ENCODE measurements around the gene THSD7B. TPM values are rescaled to one million over a fixed set of nuclear protein-coding genes. Genes with fewer than 3 reads are reported as not detected.
A peak's percentile ranks its signal among the peaks of the same experiment; 100 is the strongest.
"Not testable (repeated sequence)": the region's sequence is repeated elsewhere in the genome, so short reads cannot be mapped to it uniquely, and the experiment has no call there.

THSD7B gene
- total and polyA plus RNA-seq, 2 of the 13 experiments (the other 11 are each of a cell fraction or from before 2014, with no cell fraction given) = 0.02 TPM; not detected in 1

GRCh38 chr2:137587834-137588233, 822.5 kb downstream of the THSD7B start:
- H3K9ac ChIP-seq (ENCODE audit: insufficient read depth, low read depth, low read length); H3K36me3 ChIP-seq (replicated peaks in 1 of 2; ENCODE audit: control insufficient read depth in 1 of 2, insufficient read depth in 2 of 2, low read length in 2 of 2); H2AFZ ChIP-seq (ENCODE audit: low read length); H3K27me3 ChIP-seq (ENCODE audit: control insufficient read depth in 1 of 2, insufficient read depth in 2 of 2, low read length in 2 of 2); BruUV-seq (replicated peaks); H3K4me2 ChIP-seq (ENCODE audit: low read depth, low read length); CTCF ChIA-PET (ENCODE audit: low intra/inter-chr PET ratio, low total read pairs); in situ Hi-C loops (cut with HindIII; ENCODE audit: extremely low pct_ligation_motif_present, low pct_unique_long_range_greater_than_20kb); H3K4me3 ChIP-seq (replicated peaks in 1 of 3; ENCODE audit: insufficient read depth in 1 of 3, low read depth in 2 of 3, low read length in 3 of 3); H3K9me3 ChIP-seq (ENCODE audit: low read length); POLR2A ChIA-PET; ATAC-seq; H3K79me2 ChIP-seq (ENCODE audit: insufficient read depth, low read length); H3K27ac ChIP-seq (ENCODE audit: extremely low read length, insufficient read depth, low read length); H4K20me1 ChIP-seq (ENCODE audit: insufficient read depth, low read length); FAIRE-seq; intact Hi-C loops (cut with micrococcal nuclease; ENCODE audit: unreplicated experiment); H3K4me1 ChIP-seq (ENCODE audit: insufficient read depth, low read length); TF ChIP-seq SOX13, FOXA1 (IDR thresholded peaks at IDR 0.05): not testable (repeated sequence)
- DNase-seq (ENCODE audit: low spot score) = peak; percentile 51
- TF ChIP-seq SP5 (CRISPR knock-in tag; IDR thresholded peaks at IDR 0.05; ENCODE audit: borderline replicate concordance, low read depth) (peak; percentile 74), FOXA3 (CRISPR knock-in tag; IDR thresholded peaks at IDR 0.05) (0 out of 2 replicates have a peak, but pooled peaks have one; percentile 24), SOX13 (CRISPR knock-in tag; conservative IDR thresholded peaks at IDR 0.05 in 1 of 2, IDR thresholded peaks at IDR 0.05 in 1 of 2) (0 out of 4 replicates have a peak, but pooled peaks of 1 of the 2 experiments have one; percentile 23), FOXA1 (CRISPR knock-in tag; IDR thresholded peaks at IDR 0.05) (peak; percentile 60)
- TF ChIP-seq, protein P1, sequence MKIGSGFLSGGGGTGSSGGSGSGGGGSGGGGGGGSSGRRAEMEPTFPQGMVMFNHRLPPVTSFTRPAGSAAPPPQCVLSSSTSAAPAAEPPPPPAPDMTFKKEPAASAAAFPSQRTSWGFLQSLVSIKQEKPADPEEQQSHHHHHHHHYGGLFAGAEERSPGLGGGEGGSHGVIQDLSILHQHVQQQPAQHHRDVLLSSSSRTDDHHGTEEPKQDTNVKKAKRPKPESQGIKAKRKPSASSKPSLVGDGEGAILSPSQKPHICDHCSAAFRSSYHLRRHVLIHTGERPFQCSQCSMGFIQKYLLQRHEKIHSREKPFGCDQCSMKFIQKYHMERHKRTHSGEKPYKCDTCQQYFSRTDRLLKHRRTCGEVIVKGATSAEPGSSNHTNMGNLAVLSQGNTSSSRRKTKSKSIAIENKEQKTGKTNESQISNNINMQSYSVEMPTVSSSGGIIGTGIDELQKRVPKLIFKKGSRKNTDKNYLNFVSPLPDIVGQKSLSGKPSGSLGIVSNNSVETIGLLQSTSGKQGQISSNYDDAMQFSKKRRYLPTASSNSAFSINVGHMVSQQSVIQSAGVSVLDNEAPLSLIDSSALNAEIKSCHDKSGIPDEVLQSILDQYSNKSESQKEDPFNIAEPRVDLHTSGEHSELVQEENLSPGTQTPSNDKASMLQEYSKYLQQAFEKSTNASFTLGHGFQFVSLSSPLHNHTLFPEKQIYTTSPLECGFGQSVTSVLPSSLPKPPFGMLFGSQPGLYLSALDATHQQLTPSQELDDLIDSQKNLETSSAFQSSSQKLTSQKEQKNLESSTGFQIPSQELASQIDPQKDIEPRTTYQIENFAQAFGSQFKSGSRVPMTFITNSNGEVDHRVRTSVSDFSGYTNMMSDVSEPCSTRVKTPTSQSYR (CRISPR knock-in tag; IDR thresholded peaks at IDR 0.05; ENCODE audit: borderline replicate concordance) = peak; percentile 78; the same call in 1 of the 2 replicates
- 5% methylated on average over 4 of the region's 5 CpGs for WGBS (ENCODE audit: low lambda C conversion rate)

DNA sequence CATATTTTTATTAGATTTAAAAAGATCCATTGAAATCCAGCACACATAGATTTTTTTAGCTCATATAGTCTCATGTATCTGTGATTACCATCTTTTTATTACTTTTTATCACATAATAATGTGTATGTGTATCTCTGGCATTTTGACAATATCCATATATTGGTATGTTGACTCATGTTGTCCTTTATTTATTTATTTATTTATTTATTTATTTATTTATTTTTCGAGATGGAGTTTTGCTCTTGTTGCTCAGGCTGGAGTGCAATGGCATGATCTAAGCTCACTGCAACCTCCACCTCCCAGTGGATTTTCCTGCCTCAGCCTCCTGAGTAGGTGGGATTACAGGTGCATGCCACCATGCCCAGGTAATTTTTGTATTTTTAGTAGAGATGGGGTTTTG, 823.2 kb downstream of the THSD7B start:
- H3K9me3 ChIP-seq (ENCODE audit: low read length); H3K79me2 ChIP-seq (ENCODE audit: insufficient read depth, low read length); H3K27ac ChIP-seq (ENCODE audit: extremely low read length, insufficient read depth, low read length); H3K4me1 ChIP-seq (ENCODE audit: insufficient read depth, low read length); H3K9ac ChIP-seq (ENCODE audit: insufficient read depth, low read depth, low read length); FAIRE-seq; H4K20me1 ChIP-seq (ENCODE audit: insufficient read depth, low read length); POLR2A ChIA-PET; BruUV-seq (replicated peaks); H3K36me3 ChIP-seq (replicated peaks in 1 of 2; ENCODE audit: control insufficient read depth in 1 of 2, insufficient read depth in 2 of 2, low read length in 2 of 2); H3K27me3 ChIP-seq (ENCODE audit: control insufficient read depth in 1 of 2, insufficient read depth in 2 of 2, low read length in 2 of 2); in situ Hi-C loops (cut with HindIII; ENCODE audit: extremely low pct_ligation_motif_present, low pct_unique_long_range_greater_than_20kb); CTCF ChIA-PET (ENCODE audit: low intra/inter-chr PET ratio, low total read pairs); DNase-seq (ENCODE audit: low spot score); ATAC-seq; intact Hi-C loops (cut with micrococcal nuclease; ENCODE audit: unreplicated experiment); H2AFZ ChIP-seq (ENCODE audit: low read length); H3K4me2 ChIP-seq (ENCODE audit: low read depth, low read length); H3K4me3 ChIP-seq (replicated peaks in 1 of 3; ENCODE audit: insufficient read depth in 1 of 3, low read depth in 2 of 3, low read length in 3 of 3): not testable (repeated sequence)
- 6% methylated on average over 1 of the region's 1 CpG for WGBS (ENCODE audit: low lambda C conversion rate)

Data from HepG2 (cell line).